GM12891 (cell line): Measurements from ENCODE around the gene MYMK.

Experiments used
- DNase-seq: peaks from one replicate; pipeline ENCODE4 v3.0.0; 2011; ENCODE audit warnings: low spot score; ENCODE audit not compliant: insufficient read length
- FAIRE-seq: peaks from 2 replicates; lab custom pipeline; 2011; peaks lifted over from hg19 to GRCh38; lab: Jason Lieb, UNC
- PAX5 ChIP-seq: IDR thresholded peaks from 2 replicates; pipeline ENCODE4 v1.6.1; 2011; ENCODE audit warnings: low read length, moderate library complexity, mild to moderate bottlenecking; ENCODE audit not compliant: insufficient read depth, severe bottlenecking
- POLR2A ChIP-seq: IDR thresholded peaks from 2 replicates; pipeline ENCODE4 v1.6.1; 2011; ENCODE audit warnings: low read depth, low read length, control low read depth
- POLR2AphosphoS5 ChIP-seq: IDR thresholded peaks from 2 replicates; pipeline ENCODE4 v1.6.1; 2011; ENCODE audit warnings: low read depth, low read length, control low read depth
- POU2F2 ChIP-seq: IDR thresholded peaks from 2 replicates; pipeline ENCODE4 v1.6.1; 2011; ENCODE audit warnings: low read depth, mild to moderate bottlenecking, control low read depth, low read length, moderate library complexity
- SPI1 ChIP-seq: IDR thresholded peaks from 2 replicates; pipeline ENCODE4 v1.6.1; 2011; ENCODE audit warnings: low read depth, low read length, control low read depth
- TAF1 ChIP-seq: IDR thresholded peaks from 2 replicates; pipeline ENCODE4 v1.6.1; 2011; ENCODE audit warnings: low read depth, low read length, control low read depth

MYMK gene

GRCh38 chr9:133487331-133487725 is 37.4 kb downstream of the MYMK start:
- no peak for TF ChIP-seq PAX5
- DNase-seq (no peak), FAIRE-seq (no peak)

GRCh38 chr9:133485531-133486260 is 39.1 kb downstream of the MYMK start:
- peak; percentile 75 for DNase-seq
- no peak for FAIRE-seq

GRCh38 chr9:133484671-133485437 is 39.9 kb downstream of the MYMK start:
- DNase-seq (no peak), FAIRE-seq (no peak)
- TF ChIP-seq POLR2A (no peak), POLR2AphosphoS5 (no peak), PAX5 (no peak), POU2F2 (no peak), SPI1 (no peak), TAF1 (no peak)

More at GRCh38 chr9:133485531-133486260, 39.1 kb downstream of the MYMK start:
- TF ChIP-seq PAX5 (no peak), POLR2A (no peak), SPI1 (peak; percentile 62)

GRCh38 chr9:133483611-133484010 is 41.1 kb downstream of the MYMK start:
- DNase-seq (no peak), FAIRE-seq (no peak)
- TF ChIP-seq TAF1 (no peak), POU2F2 (no peak), SPI1 (no peak), POLR2A (no peak), POLR2AphosphoS5 (no peak), PAX5 (no peak)

GRCh38 chr9:133478851-133479711 is 45.7 kb downstream of the MYMK start, which contains the start of gene SLC2A6:
Gene SLC2A6 (minus strand): TSS chr9:133479099. CDS start chr9:133479059, 40 bp downstream.
- peak; percentile 99 for DNase-seq
- TF ChIP-seq POLR2AphosphoS5 (no peak), SPI1 (no peak), PAX5 (no peak), POU2F2 (no peak), TAF1 (no peak), POLR2A (no peak)
- FAIRE-seq, result peak; percentile 94

- TF ChIP-seq POLR2A (0 out of 2 replicates have a peak, but pooled peaks have one; percentile 11), POLR2AphosphoS5 (no peak), PAX5 (peak; percentile 22), TAF1 (no peak), SPI1 (peak; percentile 99), POU2F2 (no peak)
- FAIRE-seq (peak; percentile 66), DNase-seq (peak; percentile 61)
These were observed 46.5 kb downstream of the MYMK start for GRCh38 chr9:133477992-133478850.

GRCh38 chr9:133477461-133477860 is 47.3 kb downstream of the MYMK start:
- no peak for TF ChIP-seq TAF1
- no peak for TF ChIP-seq SPI1
- no peak for TF ChIP-seq POU2F2
- FAIRE-seq (no peak), DNase-seq (no peak)

- DNase-seq, result no peak
- TF ChIP-seq POLR2AphosphoS5 (no peak), SPI1 (no peak), TAF1 (no peak), POLR2A (no peak), POU2F2 (no peak), PAX5 (no peak)
- FAIRE-seq, result no peak
These were observed 47.8 kb downstream of the MYMK start for GRCh38 chr9:133476941-133477340.
